Subcutaneous preadipocyte (primary cell): ENCODE data around the gene SPATA25. TPM values are rescaled to one million over a fixed set of nuclear protein-coding genes. Genes with fewer than 3 reads are reported as not detected.

ENCODE experiments used
- total RNA-seq: library from RNA; depleted of rRNA; stranded (reverse); fragments of >200 nt; gene quantifications from 2 replicates; pipeline ENCODE4 v1.2.3, GENCODE V29; 2012

SPATA25 gene
- total RNA-seq: 1.4 and 1.5 TPM in 2 replicates

GRCh38 chr20:45887346-45887715, at the start of gene SPATA25:
SPATA25 (minus strand) TSS chr20:45887622; CDS start chr20:45887590, 32 bp downstream.

GRCh38 chr20:45934586-45935415, 47.4 kb upstream of the SPATA25 start, which contains the start of gene PCIF1:
PCIF1 (plus strand) TSS chr20:45934683; CDS start chr20:45939000, 4,317 bp downstream.

GRCh38 chr20:45911486-45912343, 24.3 kb upstream of the SPATA25 start, which contains the start of gene PLTP:
PLTP (minus strand) TSS chr20:45912155; CDS start chr20:45911452, 703 bp downstream.

GRCh38 chr20:45890985-45891983, 3.9 kb upstream of the SPATA25 start, which contains the start of the genes CTSA and NEURL2:
CTSA (plus strand) TSS chr20:45891335; CDS start chr20:45891569, 234 bp downstream.
NEURL2 (minus strand) TSS chr20:45891208; CDS start chr20:45890991, 217 bp downstream.

GRCh38 chr20:45880988-45881788, 6.2 kb downstream of the SPATA25 start, which contains the start of gene ZSWIM1:
ZSWIM1 (plus strand) TSS chr20:45881227; CDS start chr20:45882593, 1,366 bp downstream.

GRCh38 chr20:45857114-45857881, 30.1 kb downstream of the SPATA25 start, which contains the start of the genes ACOT8 and ZSWIM3:
ACOT8 (minus strand) TSS chr20:45857392; CDS start chr20:45857315, 77 bp downstream.
ZSWIM3 (plus strand) TSS chr20:45857614; CDS start chr20:45857826, 212 bp downstream.

Other genes starting within 250 kb of the SPATA25 start
- gene WFDC11, start 217.4 kb downstream of the SPATA25 start, total RNA-seq: not detected in 2 replicates
- not detected in 2 replicates for gene WFDC13, start 185.6 kb downstream of the SPATA25 start, total RNA-seq
- gene WFDC10B, start 182.6 kb downstream of the SPATA25 start, total RNA-seq: not detected in 2 replicates
- not detected in 2 replicates for gene SPINT4, start 165.3 kb downstream of the SPATA25 start, total RNA-seq
- gene WFDC3, start 95.7 kb downstream of the SPATA25 start, total RNA-seq: 0.20 and 0.73 TPM in 2 replicates
- gene DNTTIP1, start 95.7 kb downstream of the SPATA25 start, total RNA-seq: 13.5 and 15.4 TPM in 2 replicates
- 31.2 and 36.4 TPM in 2 replicates for gene UBE2C, start 75.0 kb downstream of the SPATA25 start, total RNA-seq
- gene TNNC2, start 60.3 kb downstream of the SPATA25 start, total RNA-seq: 0.73 TPM in 1 of 2 replicates, not detected in the other
- 87.6 and 101 TPM in 2 replicates for gene SNX21, start 53.8 kb downstream of the SPATA25 start, total RNA-seq
- 25.6 and 30.1 TPM in 2 replicates for gene ACOT8, start 30.2 kb downstream of the SPATA25 start, total RNA-seq
- gene ZSWIM3, start 30.0 kb downstream of the SPATA25 start, total RNA-seq: 3.9 and 4.8 TPM in 2 replicates
- 10.4 and 11.0 TPM in 2 replicates for gene ZSWIM1, start 6.4 kb downstream of the SPATA25 start, total RNA-seq
- gene NEURL2, start 3.6 kb upstream of the SPATA25 start, total RNA-seq: 2.6 and 2.7 TPM in 2 replicates
- gene CTSA, start 3.7 kb upstream of the SPATA25 start, total RNA-seq: 90.1 and 95.2 TPM in 2 replicates
- gene PLTP, start 24.5 kb upstream of the SPATA25 start, total RNA-seq: 6.6 and 33.1 TPM in 2 replicates
- gene PCIF1, start 47.1 kb upstream of the SPATA25 start, total RNA-seq: 10.7 and 11.3 TPM in 2 replicates
- gene ZNF335, start 84.6 kb upstream of the SPATA25 start, total RNA-seq: 16.9 and 23.7 TPM in 2 replicates
- gene MMP9, start 121.3 kb upstream of the SPATA25 start, total RNA-seq: not detected in 2 replicates
- gene SLC12A5, start 141.6 kb upstream of the SPATA25 start, total RNA-seq: not detected in 2 replicates
- gene NCOA5, start 202.3 kb upstream of the SPATA25 start, total RNA-seq: 12.9 and 20.7 TPM in 2 replicates
- 4.7 and 9.6 TPM in 2 replicates for gene CD40, start 230.7 kb upstream of the SPATA25 start, total RNA-seq